ENCODE data around the gene FAM83C. TPM values are rescaled to one million over a fixed set of nuclear protein-coding genes. Genes with fewer than 3 reads are reported as not detected.

FAM83C gene
- total RNA-seq, 1 donor from 2014 or later: not detected

GRCh38 chr20:35311822-35312221, 19.6 kb upstream of the FAM83C start:
- DNase-seq: no peak
- no peak overlapping the region for H3K27ac Mint-ChIP-seq
- H3K9me3 Mint-ChIP-seq: no peaks in the 10 kb centered on the region
- no peak for TF ChIP-seq CTCF (IDR thresholded peaks at IDR 0.05)
- ChIA-PET CTCF (no interaction called here), POLR2A (no interaction called here)
- H3K36me3 Mint-ChIP-seq (ENCODE audit: low read depth): peaks cover 35% of the 10 kb centered on the region
- intact Hi-C loops (cut with micrococcal nuclease): no loop called here
- no peaks in the 10 kb centered on the region for H3K4me1 Mint-ChIP-seq
- ATAC-seq (ENCODE audit: low read depth): no peak
- no peaks in the 10 kb centered on the region for H3K27me3 Mint-ChIP-seq
- H3K4me3 Mint-ChIP-seq: no peak overlapping the region

DNA sequence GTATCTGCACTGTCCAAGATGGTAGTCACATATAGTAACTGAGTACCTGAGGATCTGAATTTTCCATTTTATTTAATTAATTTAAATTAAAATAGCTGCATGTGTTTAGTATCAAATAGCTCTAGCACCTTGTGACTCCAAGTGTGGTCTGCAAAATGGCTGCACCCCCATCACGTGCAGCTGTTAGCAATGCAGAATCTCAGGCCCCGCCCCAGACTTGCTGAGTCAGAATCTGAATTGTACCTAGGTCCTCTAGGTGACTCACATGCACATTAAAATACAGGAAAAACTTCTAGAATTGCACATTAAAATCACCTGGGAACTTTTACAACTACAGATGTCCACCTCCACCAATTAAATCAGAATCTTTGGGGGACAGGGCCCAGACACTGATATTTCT, 19.2 kb upstream of the FAM83C start:
- Mint-ChIP-seq H3K36me3 (ENCODE audit: low read depth) (peaks cover 39% of the 10 kb centered on the region), H3K4me3 (no peak overlapping the region), H3K4me1 (no peaks in the 10 kb centered on the region), H3K27ac (no peak overlapping the region), H3K9me3 (no peaks in the 10 kb centered on the region), H3K27me3 (no peaks in the 10 kb centered on the region)
- ChIA-PET POLR2A (no interaction called here), CTCF (no interaction called here)
- TF ChIP-seq CTCF (IDR thresholded peaks at IDR 0.05): no peak
- DNase-seq (no peak), ATAC-seq (ENCODE audit: low read depth) (no peak)
- intact Hi-C loops (cut with micrococcal nuclease): no loop called here

- H3K4me3 Mint-ChIP-seq: no peak overlapping the region
- H3K4me1 Mint-ChIP-seq: peaks cover 11% of the 10 kb centered on the region
- no peaks in the 10 kb centered on the region for H3K27me3 Mint-ChIP-seq
- no peaks in the 10 kb centered on the region for H3K9me3 Mint-ChIP-seq
- ATAC-seq (ENCODE audit: low read depth): no peak
- no peak overlapping the region for H3K27ac Mint-ChIP-seq
- ChIA-PET POLR2A (interaction anchor here (0.6 kb wide), 2 partner anchors 25 to 1148 kb away, joined by 4 to 6 read pairs; no protein-coding TSS in a partner anchor), CTCF (no interaction called here)
- intact Hi-C loops (cut with micrococcal nuclease): loop anchor here (1.0 kb wide), 1 partner anchor 474 kb away; no protein-coding TSS in a partner anchor
- DNase-seq: no peak
- peaks cover 32% of the 10 kb centered on the region for H3K36me3 Mint-ChIP-seq (ENCODE audit: low read depth)
- TF ChIP-seq CTCF (IDR thresholded peaks at IDR 0.05): no peak
Observed at GRCh38 chr20:35307666-35308653, 15.7 kb upstream of the FAM83C start.

GRCh38 chr20:35306931-35307517, 14.8 kb upstream of the FAM83C start:
- intact Hi-C loops (cut with micrococcal nuclease): loop anchor here (1.0 kb wide), 1 partner anchor 473 kb away; no protein-coding TSS in a partner anchor
- no peak for TF ChIP-seq CTCF (IDR thresholded peaks at IDR 0.05)
- ATAC-seq (ENCODE audit: low read depth) (peak; percentile 26), DNase-seq (no peak)
- peaks cover 25% of the 10 kb centered on the region for H3K36me3 Mint-ChIP-seq (ENCODE audit: low read depth)
- H3K27ac Mint-ChIP-seq: no peak overlapping the region
- H3K27me3 Mint-ChIP-seq: no peaks in the 10 kb centered on the region
- CTCF ChIA-PET: no interaction called here
- no peaks in the 10 kb centered on the region for H3K9me3 Mint-ChIP-seq
- peaks cover 11% of the 10 kb centered on the region for H3K4me1 Mint-ChIP-seq
- H3K4me3 Mint-ChIP-seq: no peak overlapping the region
- POLR2A ChIA-PET: interaction anchor here (0.6 to 1.7 kb wide), 2 partner anchors 29 to 1289 kb away, joined by 3 to 7 read pairs; partner anchors contain the start of gene MMP24OS

Data from activated B cell treated with CpG ODN at 0.5 μM for 24 hours (primary cell).